Measurements from ENCODE around the gene AGAP1. TPM values are rescaled to one million over a fixed set of nuclear protein-coding genes. Genes with fewer than 3 reads are reported as not detected.

The AGAP1 gene
- total RNA-seq, 1 donor from 2014 or later, result 21.1 TPM

DNA sequence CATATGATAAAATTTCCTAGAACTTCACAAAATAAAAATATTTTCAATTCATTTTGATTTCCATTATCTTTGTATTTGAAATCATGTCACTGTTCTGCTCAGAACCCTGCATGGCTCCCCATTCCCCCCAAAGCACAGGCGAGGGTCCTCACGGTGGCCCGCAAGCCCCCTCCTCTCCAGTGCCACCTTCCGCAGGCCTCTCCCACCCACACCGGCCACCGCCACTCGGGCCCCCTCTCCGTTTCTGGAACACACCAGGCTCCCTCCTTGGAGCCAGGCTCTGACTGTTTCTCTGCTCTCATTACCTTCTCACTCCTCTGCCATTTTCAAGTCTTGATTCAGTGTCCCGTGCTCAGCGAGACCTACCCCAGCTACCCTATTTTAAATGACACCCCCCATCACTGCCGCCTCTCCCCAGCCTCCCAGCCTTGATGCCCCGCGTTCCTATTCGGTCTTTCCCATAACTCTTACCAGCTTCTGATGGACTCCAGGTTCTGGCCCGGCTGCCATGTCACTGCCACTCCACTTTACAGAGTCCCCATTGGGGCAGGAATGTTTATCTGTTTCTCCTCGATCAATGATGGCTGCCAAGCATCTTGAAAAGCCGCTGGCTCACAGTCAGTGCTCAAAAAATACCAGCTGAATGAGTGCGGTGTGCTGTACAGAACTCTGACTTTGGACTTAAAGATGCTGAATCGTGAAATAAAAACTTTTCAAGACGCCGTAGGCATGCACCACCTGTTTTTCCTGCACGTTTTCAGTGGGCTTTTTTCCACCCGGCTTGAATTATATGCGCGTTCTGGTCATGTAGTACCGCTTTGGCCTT is 473.3 kb downstream of the AGAP1 start:
- intact Hi-C loops (cut with DNase I), result no loop called here
- Histone ChIP-seq H3K4me1 (no peaks in the 10 kb centered on the region), H3K4me3 (no peak overlapping the region), H3K27me3 (no peaks in the 10 kb centered on the region), H3K36me3 (peaks cover 0 to 10% of the 10 kb centered on the region in 2 donors), H3K27ac (no peak overlapping the region), H3K9me3 (no peaks in the 10 kb centered on the region)
- DNase-seq (ENCODE audit: extremely low spot score in 2 of 2), result peak in 1 of 2 donors; percentile 64
- TF ChIP-seq CTCF (IDR thresholded peaks at IDR 0.05) (no peak), POLR2A (IDR thresholded peaks at IDR 0.05) (no peak), POLR2AphosphoS5 (IDR thresholded peaks at IDR 0.05; ENCODE audit: insufficient read depth in 1 of 2, low read depth in 1 of 2) (no peak)

GRCh38 chr2:235968155-235968554 is 474.3 kb downstream of the AGAP1 start:
- no peaks in the 10 kb centered on the region for H3K27me3 ChIP-seq
- TF ChIP-seq CTCF (IDR thresholded peaks at IDR 0.05) (no peak), POLR2A (IDR thresholded peaks at IDR 0.05) (no peak), POLR2AphosphoS5 (IDR thresholded peaks at IDR 0.05; ENCODE audit: insufficient read depth in 1 of 2, low read depth in 1 of 2) (no peak)
- intact Hi-C loops (cut with DNase I), result no loop called here
- H3K4me3 ChIP-seq, result no peak overlapping the region
- H3K27ac ChIP-seq, result no peak overlapping the region
- no peaks in the 10 kb centered on the region for H3K4me1 ChIP-seq
- peaks cover 0 to 10% of the 10 kb centered on the region in 2 donors for H3K36me3 ChIP-seq
- DNase-seq (ENCODE audit: extremely low spot score in 2 of 2), result no peak
- no peaks in the 10 kb centered on the region for H3K9me3 ChIP-seq

GRCh38 chr2:235968616-235969324 is 474.9 kb downstream of the AGAP1 start:
- no peak overlapping the region for H3K4me3 ChIP-seq

DNA sequence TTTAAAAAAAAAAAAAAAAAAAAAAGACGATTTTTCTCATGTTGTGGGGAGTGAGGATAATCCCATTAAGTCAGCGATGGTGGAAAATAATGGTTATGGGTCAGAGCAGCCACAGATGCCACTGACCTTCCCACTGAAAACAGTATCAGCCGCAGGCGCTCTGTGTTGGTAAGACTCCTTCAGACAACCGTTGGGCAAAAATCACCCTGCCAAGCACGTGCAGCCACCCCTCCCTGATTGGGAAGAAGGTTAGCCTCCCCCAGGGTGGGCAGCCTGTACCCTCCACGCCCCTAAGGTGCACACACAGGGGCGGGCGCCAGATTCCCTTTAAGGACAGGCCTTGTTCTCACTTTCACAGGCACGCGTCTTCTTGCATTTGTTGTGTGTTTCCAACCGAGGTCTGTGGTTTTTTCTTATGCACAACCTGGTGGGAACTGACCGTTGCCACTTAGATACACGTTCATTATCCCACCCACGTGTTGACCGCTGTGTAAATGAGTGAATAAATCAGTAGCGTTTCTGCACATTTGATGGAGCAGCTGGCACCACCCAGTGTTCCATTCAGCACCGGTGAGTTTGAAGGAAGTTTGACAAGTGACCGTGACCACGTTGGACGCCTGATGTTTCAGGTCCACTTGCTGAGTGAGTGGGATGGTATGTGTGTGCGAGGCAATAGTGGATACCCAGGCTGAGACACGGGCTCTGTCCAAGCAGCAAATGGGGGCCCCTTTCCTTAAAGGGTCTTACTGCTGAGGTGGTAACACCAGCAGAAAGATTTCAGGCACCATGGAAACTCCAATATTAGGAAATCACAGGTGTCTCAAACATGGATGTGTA is 476.6 kb downstream of the AGAP1 start:
- intact Hi-C loops (cut with DNase I), result no loop called here
- peaks cover 0 to 10% of the 10 kb centered on the region in 2 donors for H3K36me3 ChIP-seq

More at GRCh38 chr2:235968616-235969324, 474.9 kb downstream of the AGAP1 start:
- DNase-seq (ENCODE audit: extremely low spot score in 2 of 2), result no peak
- H3K4me1 ChIP-seq, result no peaks in the 10 kb centered on the region
- TF ChIP-seq CTCF (IDR thresholded peaks at IDR 0.05) (no peak), POLR2A (IDR thresholded peaks at IDR 0.05) (no peak), POLR2AphosphoS5 (IDR thresholded peaks at IDR 0.05; ENCODE audit: insufficient read depth in 1 of 2, low read depth in 1 of 2) (no peak)
- intact Hi-C loops (cut with DNase I), result no loop called here
- H3K27ac ChIP-seq, result no peak overlapping the region
- no peaks in the 10 kb centered on the region for H3K27me3 ChIP-seq
- no peaks in the 10 kb centered on the region for H3K9me3 ChIP-seq
- H3K36me3 ChIP-seq, result peaks cover 0 to 10% of the 10 kb centered on the region in 2 donors

More for the DNA sequence above, 476.6 kb downstream of the AGAP1 start:
- no peak for TF ChIP-seq POLR2AphosphoS5 (IDR thresholded peaks at IDR 0.05; ENCODE audit: insufficient read depth in 1 of 2, low read depth in 1 of 2)
- TF ChIP-seq POLR2A (IDR thresholded peaks at IDR 0.05), result no peak
- no peak for TF ChIP-seq CTCF (IDR thresholded peaks at IDR 0.05)
- H3K4me3 ChIP-seq, result no peak overlapping the region
- no peak for DNase-seq (ENCODE audit: extremely low spot score in 2 of 2)
- H3K27ac ChIP-seq, result no peak overlapping the region
- no peaks in the 10 kb centered on the region for H3K9me3 ChIP-seq
- no peaks in the 10 kb centered on the region for H3K4me1 ChIP-seq
- no peaks in the 10 kb centered on the region for H3K27me3 ChIP-seq

All from vagina (tissue), 2 donors.